CD4-positive, alpha-beta T cell treated with Interleukin-10 for 1 hour (primary cell): ENCODE results near the gene TUBA1C.
A peak's percentile ranks its signal among the peaks of the same experiment; 100 is the strongest.
"Not testable (repeated sequence)": the region's sequence is repeated elsewhere in the genome, so short reads cannot be mapped to it uniquely, and the experiment has no call there.

Experiments
- DNase-seq: peaks from one replicate; pipeline ENCODE4 v3.0.0-alpha.2; 2020

TUBA1C gene

DNA sequence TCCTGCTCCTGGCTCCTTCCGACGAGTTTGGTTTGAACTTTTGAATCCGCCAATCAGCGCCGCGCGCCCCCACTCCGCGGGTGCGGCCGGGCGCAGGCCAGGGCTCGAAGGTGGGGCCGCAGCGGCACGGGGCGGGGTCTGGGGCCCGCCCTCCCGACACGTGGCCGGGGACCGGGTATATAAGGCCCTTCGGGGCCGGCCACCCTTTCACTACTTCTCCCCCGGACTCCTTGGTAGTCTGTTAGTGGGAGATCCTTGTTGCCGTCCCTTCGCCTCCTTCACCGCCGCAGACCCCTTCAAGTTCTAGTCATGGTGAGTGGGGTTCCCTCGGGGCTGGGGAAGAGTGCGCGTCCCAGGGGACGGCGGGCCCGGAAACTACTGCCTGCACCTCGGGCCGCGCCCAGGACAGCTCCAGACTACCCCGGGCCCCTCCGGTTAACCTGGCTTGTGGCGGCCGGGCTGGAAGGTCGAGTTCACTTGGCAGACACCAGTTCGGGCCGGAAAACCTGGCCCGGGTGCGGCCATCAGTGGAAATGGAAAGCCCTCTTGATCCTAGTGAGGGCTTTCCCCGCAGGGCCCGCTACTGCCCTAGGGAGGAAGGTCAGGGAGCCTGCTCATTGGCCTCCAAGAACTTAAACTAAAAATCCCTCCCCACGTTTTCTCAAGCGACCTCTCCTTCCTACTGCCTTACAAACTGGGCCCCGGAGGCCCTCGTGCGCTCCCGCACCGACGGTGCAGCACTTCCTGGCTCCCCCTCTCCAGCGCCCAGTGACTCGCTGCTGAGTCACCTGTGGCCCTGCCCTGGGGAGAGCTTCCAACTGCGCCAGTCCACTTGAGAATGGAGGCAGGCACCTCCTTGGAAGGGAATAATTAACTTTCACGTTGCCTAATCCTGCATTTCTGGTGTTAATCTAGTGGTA, at the start of gene TUBA1C:
TSS of gene TUBA1C (plus strand) at position 210 of the 920 bp plus-strand sequence. CDS start at position 310, 100 bp downstream.
- peak; percentile 90 for DNase-seq

DNA sequence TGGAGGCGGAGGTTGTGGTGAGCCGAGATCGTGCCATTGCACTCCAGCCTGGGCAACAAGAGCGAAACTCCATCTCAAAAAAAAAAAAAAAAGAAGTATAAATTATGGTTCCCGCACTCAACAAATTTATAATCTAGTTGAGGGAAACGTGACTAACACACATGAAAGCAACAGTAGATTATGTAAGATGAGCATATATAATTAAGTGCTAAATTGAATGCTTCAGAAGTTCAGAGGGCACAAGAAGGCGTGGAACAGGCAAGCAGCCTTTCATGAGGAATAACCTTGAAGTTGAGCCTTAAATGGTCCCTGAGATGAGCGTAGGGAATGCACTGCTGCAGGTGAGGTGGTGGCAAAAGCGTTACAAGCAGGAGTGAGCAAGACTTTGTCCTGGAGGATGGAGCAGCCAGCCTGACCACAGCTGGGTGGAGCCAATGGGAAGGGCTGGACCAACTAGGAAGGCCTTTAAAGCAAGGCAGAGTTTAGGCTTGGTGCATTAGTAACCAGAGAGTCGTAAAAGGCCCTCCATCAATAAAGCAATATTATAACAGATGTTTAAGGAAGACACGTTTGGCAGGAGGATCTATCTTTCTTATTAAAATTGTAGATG, 45.4 kb upstream of the TUBA1C start:
- no peak for DNase-seq

DNA sequence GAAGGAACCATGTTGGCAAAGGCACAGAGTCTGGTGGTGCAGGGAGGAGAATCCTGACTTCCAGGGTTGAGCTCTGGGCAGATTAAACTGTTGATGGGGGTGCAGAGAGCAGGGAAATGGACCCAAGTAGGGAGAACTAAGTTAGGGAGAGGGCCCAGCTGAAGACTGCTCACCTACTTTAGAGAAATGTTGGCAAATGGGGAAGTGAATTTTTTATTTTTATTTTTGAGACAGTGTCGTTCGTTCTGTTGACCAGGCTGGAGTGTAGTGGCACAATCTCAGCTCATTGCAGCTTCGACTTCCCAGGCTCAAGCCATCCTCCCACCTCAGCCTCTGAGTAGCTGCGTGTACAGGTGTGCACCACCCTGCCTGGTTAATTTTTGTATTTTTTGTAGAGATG, 43.9 kb upstream of the TUBA1C start:
- no peak for DNase-seq

DNA sequence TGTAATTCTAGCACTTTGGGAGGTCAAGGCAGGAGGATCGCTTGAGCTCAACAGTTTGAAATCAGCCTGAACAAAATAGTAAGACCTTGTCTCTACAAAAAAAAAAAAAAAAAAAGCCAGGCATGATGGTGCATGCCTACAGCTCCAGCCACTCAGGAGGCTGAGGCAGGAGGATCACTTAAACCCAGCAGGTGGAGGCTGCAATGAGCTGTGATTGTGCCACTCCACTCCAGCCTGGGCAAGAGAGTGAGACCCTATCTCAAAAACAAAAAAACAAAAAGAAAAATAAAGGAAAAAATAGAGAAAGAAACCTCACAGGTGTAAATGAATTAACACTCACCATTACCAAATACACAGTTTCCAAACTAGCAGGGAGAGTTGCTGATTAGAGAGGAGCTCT, 41.8 kb upstream of the TUBA1C start:
- DNase-seq, result no peak

DNA sequence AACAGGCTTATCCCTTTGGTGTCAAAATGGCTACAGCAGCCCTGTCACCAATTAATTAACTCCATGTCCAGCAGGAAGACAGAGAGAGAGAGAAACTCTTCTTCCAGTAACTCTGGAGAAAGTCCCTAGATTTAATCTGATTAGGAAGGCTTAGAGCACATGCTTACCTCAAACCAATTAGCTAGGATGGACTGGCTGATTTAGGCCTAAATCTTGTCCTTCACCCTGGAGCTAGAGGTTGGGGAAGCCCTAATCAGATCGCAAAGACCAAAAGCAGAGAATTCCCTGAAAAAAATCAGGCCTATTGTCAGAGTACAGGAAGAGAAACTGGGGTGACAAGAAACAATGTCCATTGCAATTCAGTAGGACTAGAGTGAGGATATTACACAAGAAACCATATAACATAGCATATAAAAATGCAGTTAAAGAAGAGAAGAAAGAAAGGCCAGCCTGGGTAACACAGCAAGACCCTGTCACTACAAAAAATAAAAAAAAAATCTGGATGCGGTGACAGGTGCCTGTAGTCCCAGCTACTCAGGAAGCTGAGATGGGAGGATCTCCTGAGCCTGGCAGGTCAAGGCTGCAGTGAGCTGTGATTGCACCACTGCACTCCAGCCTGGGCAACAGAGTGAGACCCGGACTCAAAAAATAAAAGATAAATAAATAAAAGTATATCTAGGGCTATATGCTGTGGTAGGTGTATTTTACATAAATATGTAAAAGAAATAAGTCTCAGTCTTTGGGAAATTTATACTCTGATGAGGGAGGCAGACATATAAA, 41.1 kb upstream of the TUBA1C start:
- DNase-seq, result no peak

DNA sequence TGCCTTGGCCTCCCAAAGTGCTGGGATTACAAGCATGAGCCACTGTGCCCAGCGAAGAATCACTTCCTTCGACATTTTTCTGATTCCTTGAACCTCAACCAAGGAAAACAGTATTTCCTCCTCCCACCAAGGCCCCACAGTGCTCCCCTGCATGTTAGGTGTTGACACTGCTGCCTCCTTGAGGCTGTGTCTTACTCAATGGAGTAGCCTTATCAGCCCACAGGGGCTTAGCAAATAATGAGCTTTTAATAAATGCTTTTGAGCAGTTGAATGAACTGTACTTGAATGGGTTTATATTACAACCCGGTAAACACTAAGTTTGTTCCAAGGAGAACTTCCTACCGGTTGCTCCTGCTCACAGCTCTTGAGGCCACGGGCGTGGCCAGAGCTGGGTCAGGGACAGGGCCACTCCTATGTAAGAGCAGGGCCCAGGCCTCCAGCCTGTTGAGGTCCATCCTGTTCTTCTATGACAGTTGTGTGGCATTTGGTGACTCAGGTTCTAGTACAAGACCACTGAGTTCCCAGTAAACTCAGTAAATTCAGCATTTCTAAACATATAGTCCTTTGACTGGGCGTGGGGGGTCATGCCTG, 39.2 kb upstream of the TUBA1C start:
- DNase-seq, result peak; percentile 11

DNA sequence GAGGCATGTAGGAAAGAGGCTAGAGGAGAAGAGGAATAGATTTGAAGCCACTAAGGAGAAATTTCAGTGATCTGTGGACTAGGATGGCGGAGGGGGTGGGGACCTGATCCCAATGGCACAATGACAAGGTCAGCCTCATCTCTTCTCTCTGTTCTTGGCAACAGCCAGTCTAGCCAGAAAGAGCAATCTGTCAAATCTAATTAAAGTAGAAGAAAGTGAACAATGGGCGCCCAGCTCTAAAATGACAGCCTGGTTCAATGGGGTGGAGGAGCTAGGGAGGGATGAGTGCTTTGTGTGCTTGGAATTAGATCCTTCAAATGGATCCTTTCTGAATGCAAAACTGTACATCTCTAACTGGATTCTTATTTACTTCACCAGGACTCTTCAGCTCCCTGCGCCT, 37.2 kb upstream of the TUBA1C start:
- no peak for DNase-seq

DNA sequence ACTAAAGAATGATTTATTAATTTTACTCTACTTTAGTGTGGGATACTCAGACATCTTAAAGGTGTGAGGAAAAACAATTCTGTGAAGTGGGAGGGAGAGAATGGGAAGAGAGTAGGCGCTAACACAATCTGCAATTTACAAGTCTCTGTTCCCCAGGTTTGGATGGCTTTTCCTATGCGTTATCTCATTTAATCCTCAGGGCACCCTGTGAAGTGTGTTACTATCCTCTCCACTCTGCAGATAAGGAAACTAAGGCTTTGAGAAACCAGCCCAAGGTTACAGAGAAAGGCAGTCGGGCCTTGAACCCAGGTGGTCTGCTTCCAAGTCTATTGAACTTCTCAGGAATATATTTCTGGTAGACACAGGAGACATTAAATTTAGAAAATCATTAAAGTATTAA, 36.2 kb upstream of the TUBA1C start:
- no peak for DNase-seq

DNA sequence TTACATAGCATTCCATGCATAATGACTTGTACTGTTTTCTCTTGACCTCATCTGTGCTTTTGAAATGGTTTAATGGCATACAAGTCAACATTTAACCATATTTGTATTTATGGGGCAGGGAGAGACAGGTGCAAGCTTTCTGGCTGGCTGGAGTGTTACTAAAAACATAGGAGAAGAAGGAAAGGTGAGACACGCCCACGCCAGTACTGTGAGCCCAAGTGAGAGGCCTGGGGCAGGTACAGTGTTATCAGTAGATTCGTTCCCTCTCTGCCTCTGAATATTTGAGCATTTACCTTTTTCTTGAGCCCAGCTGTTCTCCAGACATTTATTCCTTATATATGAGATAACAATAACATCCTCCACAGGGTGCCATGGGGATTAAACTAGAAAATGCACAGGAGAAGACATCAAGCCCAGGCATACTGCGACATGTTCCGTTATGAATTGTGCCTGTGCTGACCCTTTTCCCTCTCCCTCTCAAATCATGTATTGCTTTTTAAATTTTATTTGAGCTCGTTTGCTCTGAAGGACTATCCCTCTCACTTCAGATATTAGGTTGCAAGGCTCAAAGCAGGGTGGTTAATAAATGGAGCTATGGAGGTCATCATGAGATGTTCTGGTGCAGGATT, 34.6 kb upstream of the TUBA1C start:
- DNase-seq, result no peak

DNA sequence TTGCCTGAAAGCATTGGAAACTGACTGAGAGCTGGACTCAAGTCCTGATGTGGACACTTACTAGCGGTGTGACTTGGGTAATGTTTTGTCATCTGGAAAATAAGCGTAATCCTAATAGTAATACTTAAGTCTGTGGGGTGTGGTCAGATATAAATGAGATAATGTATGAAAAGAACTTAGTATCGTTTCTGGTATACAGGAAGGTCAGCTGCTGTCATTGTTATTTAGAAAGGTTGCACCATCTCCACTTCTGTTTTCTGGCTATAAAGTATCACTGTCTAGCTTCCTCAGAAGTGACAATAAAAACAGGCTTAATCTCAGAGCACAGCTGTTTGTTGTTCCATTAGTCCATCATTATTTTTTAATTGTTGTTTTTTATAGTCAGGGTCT, 34.1 kb upstream of the TUBA1C start:
- peak; percentile 10 for DNase-seq

DNA sequence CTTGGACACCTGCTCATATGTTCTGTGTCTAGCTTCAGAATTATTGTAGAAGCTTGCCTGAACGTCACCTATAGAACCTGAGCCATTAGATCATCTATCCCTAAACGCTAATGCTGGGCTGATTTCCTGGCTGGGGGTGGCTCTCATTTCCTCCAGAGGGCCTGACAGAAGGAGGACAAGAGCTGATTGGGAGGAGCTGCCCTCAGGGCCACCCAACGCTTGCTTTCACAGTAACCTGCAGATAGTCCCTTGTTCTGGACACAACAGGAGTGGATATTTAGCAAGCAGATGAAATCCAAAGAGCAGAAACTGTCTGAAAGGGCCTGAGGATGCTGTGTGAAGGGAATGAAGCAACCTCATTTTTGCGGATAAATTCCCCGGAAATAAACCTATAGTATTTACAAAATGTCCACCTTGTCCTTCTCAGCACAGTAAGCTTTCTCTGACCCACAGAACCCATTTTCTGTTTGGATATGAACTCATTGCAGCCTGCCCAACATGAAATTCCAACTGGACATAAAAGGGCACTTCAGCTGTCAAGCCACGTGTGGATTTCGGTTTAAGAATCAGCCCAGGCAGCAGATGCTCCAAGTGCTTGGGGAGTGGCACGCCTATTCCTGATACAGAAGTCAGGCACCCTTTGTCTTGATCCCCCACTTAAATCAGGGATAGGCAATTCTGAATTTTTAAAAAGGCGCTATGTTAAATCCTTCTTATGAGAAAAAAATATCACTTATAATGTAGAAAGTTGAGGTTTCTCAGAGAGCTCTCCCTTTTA, 32.8 kb upstream of the TUBA1C start:
- DNase-seq, result no peak

DNA sequence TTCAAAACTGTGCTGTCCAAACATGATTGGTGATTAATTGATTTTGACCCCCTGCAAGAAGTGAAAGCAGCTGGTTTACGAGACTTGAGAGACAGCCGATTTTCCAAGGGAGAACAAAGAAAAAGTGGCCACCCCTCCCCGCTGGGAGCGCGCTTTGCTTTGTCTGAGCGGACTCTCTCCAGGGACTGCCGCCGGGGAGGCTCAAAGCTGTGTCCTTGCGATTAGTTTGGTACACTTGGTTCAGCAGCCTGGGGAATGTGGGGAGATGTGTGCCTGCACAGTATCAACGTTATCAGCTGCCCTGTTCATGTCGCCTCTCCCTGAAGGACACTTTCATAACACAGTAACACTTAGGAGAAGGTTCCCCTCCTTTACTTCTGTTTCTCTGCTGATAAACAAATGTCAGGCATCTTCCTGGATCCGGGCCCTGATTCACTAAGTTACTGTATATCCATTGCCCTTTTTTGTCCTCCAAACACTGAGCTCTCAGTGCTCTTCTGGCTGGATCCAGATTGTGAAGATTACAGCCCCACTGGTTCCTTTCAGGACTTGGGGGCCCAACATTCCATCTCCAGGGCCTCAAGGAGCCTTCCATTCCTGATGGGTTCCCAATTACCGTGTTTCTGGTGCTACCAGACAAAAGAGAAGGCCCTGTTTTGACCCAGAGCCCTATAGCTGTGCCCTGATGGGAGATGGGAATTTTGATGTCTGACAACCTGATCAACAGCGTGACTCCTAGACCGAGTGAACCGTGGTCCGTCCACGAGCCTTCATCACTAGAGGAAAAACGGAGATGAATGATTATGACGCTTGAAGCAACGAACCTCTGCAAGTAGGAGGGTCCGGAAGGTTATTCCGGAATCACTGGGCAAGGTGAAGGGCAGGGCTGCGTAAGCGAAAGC, 31.7 kb upstream of the TUBA1C start:
- no peak for DNase-seq

DNA sequence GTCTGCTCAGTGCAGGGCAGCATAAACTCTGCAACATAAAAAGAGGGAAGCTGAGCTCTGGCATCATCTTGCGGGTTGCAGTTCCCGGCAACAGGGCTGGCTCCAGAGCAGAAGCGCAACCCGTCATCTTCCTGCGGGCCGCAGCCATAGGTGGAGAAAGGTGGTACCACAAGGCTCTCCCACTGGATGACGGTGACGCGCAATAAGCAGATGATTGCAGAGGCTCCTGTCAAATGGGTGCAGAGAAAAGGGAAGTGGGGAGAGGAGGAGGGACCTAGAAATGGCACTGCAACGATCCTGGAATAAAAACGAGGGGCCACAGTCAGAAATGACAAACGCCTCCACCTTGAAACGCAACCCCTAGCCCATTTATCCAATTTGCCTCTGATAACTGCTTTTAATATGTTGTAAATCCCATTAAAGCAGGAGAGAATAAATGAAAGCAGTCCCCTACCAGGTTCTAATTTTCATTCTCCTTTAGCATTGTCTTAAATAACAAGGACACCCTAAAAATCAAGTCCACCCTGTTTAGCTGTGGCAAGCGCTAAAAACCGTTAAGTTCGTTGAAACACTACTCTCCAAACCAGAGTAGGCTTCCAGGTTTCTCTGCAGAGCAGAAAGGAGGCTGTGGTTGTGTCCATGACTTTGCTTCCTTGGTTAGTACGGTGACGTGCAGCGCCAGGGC, 30.9 kb upstream of the TUBA1C start:
- DNase-seq, result peak; percentile 46

DNA sequence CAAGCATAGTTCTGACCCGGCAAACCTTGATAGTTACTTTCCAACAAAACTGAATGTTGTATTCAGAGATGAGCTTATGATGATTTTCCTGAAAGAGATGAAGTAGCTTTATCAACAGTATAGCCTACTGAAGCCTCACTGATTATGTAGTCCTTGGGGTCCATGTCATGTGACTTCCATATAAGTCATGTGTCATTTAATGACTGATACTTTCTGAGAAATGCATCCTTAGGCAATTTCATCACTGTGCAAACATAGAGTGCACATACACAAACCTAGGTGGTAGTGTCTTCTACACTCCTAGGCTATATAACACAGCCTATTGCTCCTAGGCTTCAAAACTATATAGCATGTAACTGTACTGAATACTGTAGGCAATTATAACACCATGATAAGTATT, 28.5 kb upstream of the TUBA1C start:
- DNase-seq, result no peak

DNA sequence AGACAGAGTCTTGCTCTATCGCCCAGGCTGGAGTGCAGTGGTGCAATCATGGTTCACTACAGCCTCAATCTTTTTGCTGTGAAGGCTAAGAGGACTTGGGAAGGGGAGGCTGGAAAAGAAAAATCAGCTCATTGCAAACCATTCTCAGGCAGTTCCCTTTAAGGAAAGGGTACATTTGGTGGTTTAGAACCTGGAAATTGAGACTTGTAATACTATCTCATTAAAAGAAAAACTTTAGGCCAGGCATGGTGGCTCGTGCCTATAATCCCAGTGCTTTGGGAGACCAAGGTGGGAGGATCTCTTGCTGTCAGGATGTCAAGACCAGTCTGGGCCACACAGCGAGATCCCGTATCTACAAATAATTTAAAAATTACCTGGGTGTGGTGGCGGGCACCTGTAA, 21.3 kb upstream of the TUBA1C start:
- DNase-seq, result no peak

DNA sequence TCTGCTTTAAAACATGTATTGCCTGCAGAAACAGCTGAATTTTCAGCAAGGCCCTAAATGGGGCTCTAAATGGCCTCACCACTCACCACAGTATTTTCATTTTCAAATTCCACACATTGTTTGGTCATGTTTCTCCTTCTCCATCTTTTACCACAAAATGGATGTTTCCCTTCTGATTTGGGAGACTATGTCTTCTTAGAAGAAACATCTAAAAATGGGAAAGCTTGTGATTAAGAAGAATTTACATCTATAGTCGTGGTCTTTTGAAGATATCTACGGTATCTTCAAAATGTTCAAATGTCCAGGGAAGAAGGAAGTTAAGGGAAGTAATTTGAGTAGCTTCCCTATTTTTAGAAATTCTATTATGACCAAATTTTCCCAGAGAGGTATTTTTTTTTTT, 20.7 kb upstream of the TUBA1C start:
- DNase-seq, result no peak

DNA sequence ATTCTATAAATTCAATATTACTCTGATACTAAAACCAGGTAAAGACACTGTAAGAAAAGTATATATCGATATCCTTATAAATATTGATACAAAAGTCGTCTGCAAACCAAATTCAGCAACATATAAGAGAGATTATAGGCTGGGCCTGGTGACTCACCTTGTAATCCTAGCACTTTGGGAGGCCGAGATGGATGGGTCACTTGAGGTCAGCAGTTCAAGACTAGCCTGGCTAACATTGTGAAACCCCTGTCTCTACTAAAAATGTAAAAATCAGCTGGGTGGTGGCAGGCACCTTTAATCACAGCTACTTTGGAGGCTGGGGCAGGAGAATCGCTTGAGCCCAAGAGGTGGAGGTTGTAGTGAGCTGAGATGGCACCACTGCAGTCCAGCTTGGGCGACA, 13.5 kb upstream of the TUBA1C start:
- DNase-seq, result no peak

DNA sequence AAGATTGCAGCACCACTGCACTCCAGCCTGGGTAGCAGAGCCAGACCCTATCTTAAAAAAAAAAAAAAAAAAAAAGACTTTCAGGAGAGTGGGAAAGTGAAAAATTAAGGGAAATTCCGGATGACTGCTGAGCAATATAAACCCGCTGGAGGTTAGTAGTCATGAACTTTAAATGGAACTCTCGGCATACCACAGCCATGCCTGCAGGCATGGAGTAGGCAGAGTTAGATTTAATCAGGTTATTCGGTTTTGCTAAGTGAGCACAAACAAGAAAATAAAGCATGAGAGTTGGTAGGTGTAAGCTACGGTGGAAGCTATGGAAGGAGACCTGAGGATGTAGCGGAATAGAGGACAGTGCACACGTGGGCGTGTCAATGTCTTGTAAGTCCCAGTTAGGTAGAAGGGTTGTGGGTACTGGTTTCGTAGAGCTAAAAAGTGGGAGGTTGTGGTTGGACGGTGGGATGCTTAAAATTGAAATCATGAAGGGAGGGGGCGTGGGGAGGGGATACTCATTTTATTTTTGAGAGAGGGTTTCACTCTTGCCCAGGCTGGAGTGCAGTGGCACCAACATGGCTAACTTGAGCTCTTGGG, 11.8 kb upstream of the TUBA1C start:
- DNase-seq, result no peak

DNA sequence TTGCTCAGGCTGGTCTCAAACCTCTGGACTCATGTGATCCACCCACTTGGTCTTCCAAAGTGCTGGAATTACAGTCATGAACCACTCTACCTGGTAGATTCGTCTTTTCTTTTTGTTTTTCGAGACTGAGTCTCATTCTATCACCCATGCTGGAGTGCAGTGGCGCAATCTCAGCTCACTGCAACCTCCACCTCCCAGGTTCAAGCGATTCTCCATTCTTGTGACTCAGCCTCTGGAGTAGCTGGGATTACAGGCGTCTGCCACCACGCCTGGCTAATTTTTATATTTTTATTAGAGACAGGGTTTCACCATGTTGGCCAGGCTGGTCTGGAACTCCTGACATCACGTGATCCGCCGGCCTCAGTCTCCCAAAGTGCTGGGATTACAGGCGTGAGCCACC, 9.4 kb upstream of the TUBA1C start:
- not testable (repeated sequence) for DNase-seq
